NCI-H510A (cell line): ENCODE results near the gene NNAT.
"Not testable (repeated sequence)": the region's sequence is repeated elsewhere in the genome, so short reads cannot be mapped to it uniquely, and the experiment has no call there.

ENCODE experiments used
- DNase-seq: peaks from one replicate; lab custom pipeline; 2025; lab: John Stamatoyannopoulos, UW

Gene NNAT

GRCh38 chr20:37540001-37540400 is 19.0 kb downstream of the NNAT start:
- no peak for DNase-seq

- DNase-seq, result not testable (repeated sequence)
Observed at GRCh38 chr20:37540838-37541237, 19.8 kb downstream of the NNAT start.

- DNase-seq, result no peak
Observed at GRCh38 chr20:37541326-37541725, 20.3 kb downstream of the NNAT start.

GRCh38 chr20:37542281-37542680 is 21.2 kb downstream of the NNAT start:
- DNase-seq, result no peak

GRCh38 chr20:37543828-37544227 is 22.8 kb downstream of the NNAT start:
- DNase-seq, result no peak

- DNase-seq, result no peak
Observed at GRCh38 chr20:37544386-37544785, 23.3 kb downstream of the NNAT start.

GRCh38 chr20:37545516-37545915 is 24.5 kb downstream of the NNAT start:
- no peak for DNase-seq

- DNase-seq, result no peak
Observed at GRCh38 chr20:37547912-37548311, 26.9 kb downstream of the NNAT start.

- not testable (repeated sequence) for DNase-seq
Observed at GRCh38 chr20:37550101-37550920, 29.3 kb downstream of the NNAT start.

- not testable (repeated sequence) for DNase-seq
Observed at GRCh38 chr20:37551660-37552059, 30.6 kb downstream of the NNAT start.

GRCh38 chr20:37552415-37552814 is 31.4 kb downstream of the NNAT start:
- DNase-seq, result no peak

GRCh38 chr20:37554721-37555298 is 33.8 kb downstream of the NNAT start:
- DNase-seq, result not testable (repeated sequence)

- no peak for DNase-seq
Observed at GRCh38 chr20:37556538-37556937, 35.5 kb downstream of the NNAT start.

GRCh38 chr20:37558306-37558705 is 37.3 kb downstream of the NNAT start:
- no peak for DNase-seq

GRCh38 chr20:37558779-37559178 is 37.7 kb downstream of the NNAT start:
- no peak for DNase-seq

GRCh38 chr20:37559312-37560027 is 38.4 kb downstream of the NNAT start:
- DNase-seq, result no peak

- DNase-seq, result no peak
Observed at GRCh38 chr20:37560629-37561028, 39.6 kb downstream of the NNAT start.

GRCh38 chr20:37562695-37563480 is 41.8 kb downstream of the NNAT start:
- DNase-seq, result no peak

GRCh38 chr20:37564016-37564387 is 43.0 kb downstream of the NNAT start:
- no peak for DNase-seq

- DNase-seq, result no peak
Observed at GRCh38 chr20:37564388-37565133, 43.5 kb downstream of the NNAT start.

GRCh38 chr20:37565134-37565811 is 44.2 kb downstream of the NNAT start:
- DNase-seq, result no peak
